Measurements from ENCODE around the gene COL13A1.

DNA sequence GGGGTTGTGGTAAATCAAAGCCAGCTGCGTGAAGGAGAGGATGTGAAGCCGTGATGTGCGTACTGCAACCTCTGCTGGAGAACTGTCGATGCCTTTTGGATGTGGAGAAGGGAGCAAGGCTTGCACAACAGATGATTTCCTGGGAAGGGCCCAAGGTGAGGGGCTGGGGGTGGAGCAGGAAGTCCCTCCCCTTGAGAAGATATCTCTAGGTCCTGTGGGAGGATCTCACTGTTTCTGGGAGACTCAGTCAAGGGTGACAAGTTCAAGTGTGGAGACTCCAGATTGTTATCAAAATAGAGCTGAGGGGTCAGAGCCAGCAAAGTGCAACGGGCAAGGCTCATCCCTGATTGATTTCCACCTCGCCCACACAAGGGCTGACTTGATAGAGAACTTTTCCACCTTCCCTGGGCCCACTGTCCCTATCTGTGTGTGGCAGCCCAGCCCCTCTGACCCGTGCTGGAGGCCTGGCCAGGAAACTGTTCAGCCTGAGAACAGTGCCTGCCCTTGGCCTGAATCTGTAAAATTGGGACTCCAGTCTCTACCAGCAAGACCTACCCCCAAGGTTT lies 55.0 kb downstream of the COL13A1 start:
- TF ChIP-seq, protein P1, sequence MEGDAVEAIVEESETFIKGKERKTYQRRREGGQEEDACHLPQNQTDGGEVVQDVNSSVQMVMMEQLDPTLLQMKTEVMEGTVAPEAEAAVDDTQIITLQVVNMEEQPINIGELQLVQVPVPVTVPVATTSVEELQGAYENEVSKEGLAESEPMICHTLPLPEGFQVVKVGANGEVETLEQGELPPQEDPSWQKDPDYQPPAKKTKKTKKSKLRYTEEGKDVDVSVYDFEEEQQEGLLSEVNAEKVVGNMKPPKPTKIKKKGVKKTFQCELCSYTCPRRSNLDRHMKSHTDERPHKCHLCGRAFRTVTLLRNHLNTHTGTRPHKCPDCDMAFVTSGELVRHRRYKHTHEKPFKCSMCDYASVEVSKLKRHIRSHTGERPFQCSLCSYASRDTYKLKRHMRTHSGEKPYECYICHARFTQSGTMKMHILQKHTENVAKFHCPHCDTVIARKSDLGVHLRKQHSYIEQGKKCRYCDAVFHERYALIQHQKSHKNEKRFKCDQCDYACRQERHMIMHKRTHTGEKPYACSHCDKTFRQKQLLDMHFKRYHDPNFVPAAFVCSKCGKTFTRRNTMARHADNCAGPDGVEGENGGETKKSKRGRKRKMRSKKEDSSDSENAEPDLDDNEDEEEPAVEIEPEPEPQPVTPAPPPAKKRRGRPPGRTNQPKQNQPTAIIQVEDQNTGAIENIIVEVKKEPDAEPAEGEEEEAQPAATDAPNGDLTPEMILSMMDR (IDR thresholded peaks at IDR 0.05 in 2 of 3, conservative IDR thresholded peaks at IDR 0.05 in 1 of 3; ENCODE audit: borderline replicate concordance in 1 of 3, insufficient read depth in 1 of 3, low read depth in 2 of 3, low read length in 2 of 3): no peak
- TF ChIP-seq, protein P2, sequence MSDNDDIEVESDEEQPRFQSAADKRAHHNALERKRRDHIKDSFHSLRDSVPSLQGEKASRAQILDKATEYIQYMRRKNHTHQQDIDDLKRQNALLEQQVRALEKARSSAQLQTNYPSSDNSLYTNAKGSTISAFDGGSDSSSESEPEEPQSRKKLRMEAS (IDR thresholded peaks at IDR 0.05): no peak
- no peak for TF ChIP-seq POLR2AphosphoS5 (IDR thresholded peaks at IDR 0.05; ENCODE audit: low read depth, low read length)
- TF ChIP-seq YY1 (IDR thresholded peaks at IDR 0.05; ENCODE audit: extremely low read depth, insufficient replicate concordance, low read depth, low read length): no peak
- no peak for TF ChIP-seq CEBPB (IDR thresholded peaks at IDR 0.05; ENCODE audit: low read depth)
- TF ChIP-seq POLR2A (IDR thresholded peaks at IDR 0.05; ENCODE audit: borderline replicate concordance, extremely low read depth, insufficient read depth, insufficient read length): no peak
- no peak for TF ChIP-seq REST (IDR thresholded peaks at IDR 0.05; ENCODE audit: low read depth)
- no peak for TF ChIP-seq EZH2 (IDR thresholded peaks at IDR 0.05)
- TF ChIP-seq RAD21 (IDR thresholded peaks at IDR 0.05; ENCODE audit: low read depth): no peak
- TF ChIP-seq EZH2phosphoT487 (IDR thresholded peaks at IDR 0.05; ENCODE audit: borderline replicate concordance): no peak
